ENCODE results near the gene GPC5.

GPC5 gene

DNA sequence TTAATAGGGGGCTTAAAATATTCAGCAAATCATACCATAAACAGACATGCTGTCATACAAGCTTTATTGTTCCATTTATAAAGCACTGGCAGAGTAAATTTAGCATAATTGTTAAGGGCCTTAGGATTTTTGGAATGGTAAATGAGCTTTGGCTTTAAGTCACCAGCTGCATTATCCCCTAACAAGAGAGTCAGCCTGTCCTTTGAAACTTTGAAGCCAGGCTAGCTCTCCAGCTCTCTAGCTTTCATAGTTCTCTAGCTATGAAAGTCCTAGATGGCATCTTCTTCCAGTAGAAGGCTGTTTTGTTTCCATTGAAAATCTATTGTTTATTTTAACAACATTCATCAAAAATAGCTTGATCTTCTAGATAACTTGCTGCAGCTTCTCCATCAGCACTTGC is 1407.3 kb downstream of the GPC5 start:
- Histone ChIP-seq H2AK5ac (ENCODE audit: low read length, severe bottlenecking) (no peak overlapping the region), H2BK120ac (ENCODE audit: low read depth, low read length) (no peak overlapping the region), H3K4me3 (ENCODE audit: insufficient read depth in 1 of 2, low read depth in 1 of 2, low read length in 2 of 2) (peak overlapping the region in 1 of 2 experiments; percentile 77), H2BK5ac (ENCODE audit: low read depth, low read length, poor library complexity, severe bottlenecking) (no peak overlapping the region), H3K4me1 (ENCODE audit: control insufficient read depth, insufficient read depth, low read depth, low read length) (no peaks in the 10 kb centered on the region), H3K27me3 (ENCODE audit: control insufficient read depth in 1 of 2, insufficient read depth in 1 of 2, low read length in 2 of 2) (no peaks in the 10 kb centered on the region), H3K4ac (ENCODE audit: low read depth in 1 of 2, low read length in 2 of 2) (no peak overlapping the region), H3K14ac (ENCODE audit: low read length in 2 of 2) (no peak overlapping the region), H3K4me2 (ENCODE audit: low read length, poor library complexity, severe bottlenecking) (no peak overlapping the region), H3K23ac (ENCODE audit: low read length in 2 of 2) (no peak overlapping the region), H3K79me1 (replicated peaks; ENCODE audit: low read length, poor library complexity, severe bottlenecking) (no peaks in the 10 kb centered on the region), H4K8ac (ENCODE audit: low read length) (no peak overlapping the region), H4K91ac (ENCODE audit: low read length) (no peak overlapping the region), H2AFZ (ENCODE audit: low read depth, low read length) (no peak overlapping the region), H3K9ac (ENCODE audit: low read length) (peak overlapping the region; percentile 86), H3K18ac (ENCODE audit: low read depth in 1 of 2, low read length in 2 of 2) (no peak overlapping the region), H3K36me3 (ENCODE audit: control insufficient read depth in 1 of 2, insufficient read depth in 2 of 2, low read depth in 1 of 2, low read length in 2 of 2) (no peaks in the 10 kb centered on the region), H3K9me3 (ENCODE audit: control insufficient read depth, low read length) (no peaks in the 10 kb centered on the region), H2BK15ac (ENCODE audit: low read depth, poor library complexity, severe bottlenecking) (no peak overlapping the region), H3K27ac (ENCODE audit: low read length, poor library complexity, severe bottlenecking) (no peak overlapping the region), H2BK12ac (ENCODE audit: low read length in 2 of 2) (no peak overlapping the region)
- no peak for DNase-seq

DNA sequence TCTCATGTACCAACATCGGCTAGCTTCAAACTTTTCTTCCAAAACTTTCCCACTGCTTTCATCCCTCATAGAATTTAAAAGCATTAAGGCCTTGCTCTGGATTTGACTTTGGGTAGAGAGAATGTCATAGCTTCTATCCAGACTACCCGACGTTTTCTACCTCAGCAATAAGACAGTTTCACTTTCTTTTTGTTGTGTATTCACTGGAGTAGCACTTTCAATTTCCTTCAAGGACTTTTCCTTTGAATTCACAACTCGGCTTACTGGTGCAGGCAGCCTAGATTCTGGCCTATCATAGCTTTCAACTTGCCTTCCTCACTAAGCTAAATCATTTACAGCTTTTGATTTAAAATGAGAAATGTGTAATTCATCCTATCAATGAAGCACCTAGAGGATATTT is 1407.8 kb downstream of the GPC5 start:
- 40% methylated on average over 2 of the region's 4 CpGs for WGBS
- Histone ChIP-seq H4K91ac (ENCODE audit: low read length) (no peak overlapping the region), H4K8ac (ENCODE audit: low read length) (no peak overlapping the region)

DNA sequence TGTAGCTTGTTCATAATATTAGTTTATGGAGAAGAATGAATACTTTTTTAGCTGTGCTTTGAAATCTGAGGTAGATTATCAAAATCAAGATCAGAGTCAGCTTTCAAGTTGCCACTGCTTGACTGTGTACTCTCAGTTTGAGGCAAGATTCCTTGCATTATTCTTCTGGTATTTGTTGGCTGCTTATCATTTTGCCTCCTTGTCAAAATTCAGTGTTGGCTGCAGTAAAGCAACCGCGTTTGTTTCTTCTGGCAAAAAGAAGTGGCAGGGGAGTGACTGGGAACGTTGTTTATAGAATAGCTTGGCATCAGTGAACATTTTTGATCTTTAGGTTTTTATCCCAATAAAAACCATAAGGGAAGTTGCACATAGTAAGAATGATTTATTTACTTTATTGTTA is 1408.9 kb downstream of the GPC5 start:
- Histone ChIP-seq H3K23ac (ENCODE audit: low read length in 2 of 2) (no peak overlapping the region), H3K14ac (ENCODE audit: low read length in 2 of 2) (no peak overlapping the region), H3K4me3 (ENCODE audit: insufficient read depth in 1 of 2, low read depth in 1 of 2, low read length in 2 of 2) (no peak overlapping the region), H2AK5ac (ENCODE audit: low read length, severe bottlenecking) (no peak overlapping the region), H3K9me3 (ENCODE audit: control insufficient read depth, low read length) (no peaks in the 10 kb centered on the region), H2BK15ac (ENCODE audit: low read depth, poor library complexity, severe bottlenecking) (no peak overlapping the region), H4K8ac (ENCODE audit: low read length) (no peak overlapping the region), H3K4me1 (ENCODE audit: control insufficient read depth, insufficient read depth, low read depth, low read length) (no peaks in the 10 kb centered on the region), H2BK5ac (ENCODE audit: low read depth, low read length, poor library complexity, severe bottlenecking) (no peak overlapping the region), H3K4me2 (ENCODE audit: low read length, poor library complexity, severe bottlenecking) (no peak overlapping the region), H3K79me1 (replicated peaks; ENCODE audit: low read length, poor library complexity, severe bottlenecking) (no peaks in the 10 kb centered on the region), H3K18ac (ENCODE audit: low read depth in 1 of 2, low read length in 2 of 2) (no peak overlapping the region), H3K9ac (ENCODE audit: low read length) (peak overlapping the region; percentile 86), H3K27ac (ENCODE audit: low read length, poor library complexity, severe bottlenecking) (no peak overlapping the region), H3K36me3 (ENCODE audit: control insufficient read depth in 1 of 2, insufficient read depth in 2 of 2, low read depth in 1 of 2, low read length in 2 of 2) (no peaks in the 10 kb centered on the region), H3K27me3 (ENCODE audit: control insufficient read depth in 1 of 2, insufficient read depth in 1 of 2, low read length in 2 of 2) (no peaks in the 10 kb centered on the region), H2BK120ac (ENCODE audit: low read depth, low read length) (no peak overlapping the region), H4K91ac (ENCODE audit: low read length) (no peak overlapping the region), H3K4ac (ENCODE audit: low read depth in 1 of 2, low read length in 2 of 2) (peak overlapping the region in 1 of 2 experiments; percentile 41), H2BK12ac (ENCODE audit: low read length in 2 of 2) (no peak overlapping the region), H2AFZ (ENCODE audit: low read depth, low read length) (no peak overlapping the region)
- DNase-seq, result no peak
- WGBS, result 75% methylated on average over 3 of the region's 3 CpGs

More for the DNA sequence above, 1407.8 kb downstream of the GPC5 start:
- Histone ChIP-seq H2BK5ac (ENCODE audit: low read depth, low read length, poor library complexity, severe bottlenecking) (no peak overlapping the region), H2AK5ac (ENCODE audit: low read length, severe bottlenecking) (no peak overlapping the region), H3K9me3 (ENCODE audit: control insufficient read depth, low read length) (no peaks in the 10 kb centered on the region), H3K4me3 (ENCODE audit: insufficient read depth in 1 of 2, low read depth in 1 of 2, low read length in 2 of 2) (peak overlapping the region in 1 of 2 experiments; percentile 77), H3K79me1 (replicated peaks; ENCODE audit: low read length, poor library complexity, severe bottlenecking) (no peaks in the 10 kb centered on the region), H3K4me1 (ENCODE audit: control insufficient read depth, insufficient read depth, low read depth, low read length) (no peaks in the 10 kb centered on the region), H3K9ac (ENCODE audit: low read length) (peak overlapping the region; percentile 86), H3K14ac (ENCODE audit: low read length in 2 of 2) (no peak overlapping the region), H3K18ac (ENCODE audit: low read depth in 1 of 2, low read length in 2 of 2) (no peak overlapping the region), H2BK12ac (ENCODE audit: low read length in 2 of 2) (no peak overlapping the region), H2BK120ac (ENCODE audit: low read depth, low read length) (no peak overlapping the region), H3K27ac (ENCODE audit: low read length, poor library complexity, severe bottlenecking) (no peak overlapping the region), H3K4me2 (ENCODE audit: low read length, poor library complexity, severe bottlenecking) (no peak overlapping the region), H3K23ac (ENCODE audit: low read length in 2 of 2) (no peak overlapping the region), H3K36me3 (ENCODE audit: control insufficient read depth in 1 of 2, insufficient read depth in 2 of 2, low read depth in 1 of 2, low read length in 2 of 2) (no peaks in the 10 kb centered on the region), H2BK15ac (ENCODE audit: low read depth, poor library complexity, severe bottlenecking) (no peak overlapping the region), H2AFZ (ENCODE audit: low read depth, low read length) (no peak overlapping the region), H3K27me3 (ENCODE audit: control insufficient read depth in 1 of 2, insufficient read depth in 1 of 2, low read length in 2 of 2) (no peaks in the 10 kb centered on the region), H3K4ac (ENCODE audit: low read depth in 1 of 2, low read length in 2 of 2) (no peak overlapping the region)
- DNase-seq, result peak; percentile 62

DNA sequence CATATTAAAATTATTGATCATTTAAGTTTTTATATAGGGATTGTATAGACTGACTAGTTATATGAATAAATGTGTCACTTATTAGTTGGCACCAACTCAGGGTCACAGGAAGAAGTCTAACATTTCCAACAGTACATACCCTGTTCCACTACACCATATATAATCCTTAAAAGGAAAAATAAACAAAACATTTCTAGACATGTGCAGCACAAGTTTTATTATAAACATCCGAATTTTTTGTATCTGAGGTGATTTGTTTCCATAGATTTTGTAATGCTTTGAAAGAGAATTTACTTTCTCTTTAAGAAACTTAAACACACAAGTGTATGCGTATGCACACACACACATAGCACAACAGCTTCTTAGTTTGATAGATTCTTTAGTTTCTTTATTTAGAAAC is 1409.5 kb downstream of the GPC5 start:
- peak; percentile 42 for DNase-seq
- Histone ChIP-seq H2BK15ac (ENCODE audit: low read depth, poor library complexity, severe bottlenecking) (no peak overlapping the region), H3K4ac (ENCODE audit: low read depth in 1 of 2, low read length in 2 of 2) (no peak overlapping the region), H3K4me1 (ENCODE audit: control insufficient read depth, insufficient read depth, low read depth, low read length) (no peaks in the 10 kb centered on the region), H3K23ac (ENCODE audit: low read length in 2 of 2) (no peak overlapping the region), H3K4me2 (ENCODE audit: low read length, poor library complexity, severe bottlenecking) (no peak overlapping the region), H3K4me3 (ENCODE audit: insufficient read depth in 1 of 2, low read depth in 1 of 2, low read length in 2 of 2) (no peak overlapping the region), H4K8ac (ENCODE audit: low read length) (no peak overlapping the region), H4K91ac (ENCODE audit: low read length) (no peak overlapping the region), H2BK5ac (ENCODE audit: low read depth, low read length, poor library complexity, severe bottlenecking) (no peak overlapping the region), H3K9ac (ENCODE audit: low read length) (no peak overlapping the region), H2BK120ac (ENCODE audit: low read depth, low read length) (no peak overlapping the region), H3K18ac (ENCODE audit: low read depth in 1 of 2, low read length in 2 of 2) (no peak overlapping the region), H2AK5ac (ENCODE audit: low read length, severe bottlenecking) (no peak overlapping the region), H3K27me3 (ENCODE audit: control insufficient read depth in 1 of 2, insufficient read depth in 1 of 2, low read length in 2 of 2) (no peaks in the 10 kb centered on the region), H3K27ac (ENCODE audit: low read length, poor library complexity, severe bottlenecking) (no peak overlapping the region), H3K79me1 (replicated peaks; ENCODE audit: low read length, poor library complexity, severe bottlenecking) (no peaks in the 10 kb centered on the region), H3K36me3 (ENCODE audit: control insufficient read depth in 1 of 2, insufficient read depth in 2 of 2, low read depth in 1 of 2, low read length in 2 of 2) (no peaks in the 10 kb centered on the region), H3K14ac (ENCODE audit: low read length in 2 of 2) (no peak overlapping the region), H2BK12ac (ENCODE audit: low read length in 2 of 2) (no peak overlapping the region), H2AFZ (ENCODE audit: low read depth, low read length) (no peak overlapping the region), H3K9me3 (ENCODE audit: control insufficient read depth, low read length) (no peaks in the 10 kb centered on the region)
- no CpG with 5 or more reads among the region's 2 CpGs for WGBS
